K562 (cell line): ENCODE results near the gene PEX5L.

Experiments used
- EGR1 ChIP-seq: fragments of 450-650 bp; conservative IDR thresholded peaks from 2 replicates; pipeline ENCODE4 v1.6.1; 2017; ENCODE audit warnings: mild to moderate bottlenecking
- GATAD2B ChIP-seq: fragments of 450-650 bp; IDR thresholded peaks from 2 replicates; pipeline ENCODE4 v1.6.1; 2017; ENCODE audit warnings: mild to moderate bottlenecking, borderline replicate concordance
- MAFK ChIP-seq: IDR thresholded peaks from 2 replicates; pipeline ENCODE4 v1.6.1; 2011; ENCODE audit warnings: low read length, improper control_type of control experiment
- TCF7 ChIP-seq: sonication (generic); IDR thresholded peaks from 2 replicates; pipeline ENCODE4 v1.6.1; 2016; ENCODE audit warnings: antibody characterized with exemption, borderline replicate concordance
- TF ChIP-seq, protein P1 (sequence below): sonication (generic); formaldehyde crosslinking; IDR thresholded peaks from 2 replicates; pipeline ENCODE4 v1.8.0; 2022; ENCODE audit warnings: mild to moderate bottlenecking, missing genetic modification reagents

DNA sequence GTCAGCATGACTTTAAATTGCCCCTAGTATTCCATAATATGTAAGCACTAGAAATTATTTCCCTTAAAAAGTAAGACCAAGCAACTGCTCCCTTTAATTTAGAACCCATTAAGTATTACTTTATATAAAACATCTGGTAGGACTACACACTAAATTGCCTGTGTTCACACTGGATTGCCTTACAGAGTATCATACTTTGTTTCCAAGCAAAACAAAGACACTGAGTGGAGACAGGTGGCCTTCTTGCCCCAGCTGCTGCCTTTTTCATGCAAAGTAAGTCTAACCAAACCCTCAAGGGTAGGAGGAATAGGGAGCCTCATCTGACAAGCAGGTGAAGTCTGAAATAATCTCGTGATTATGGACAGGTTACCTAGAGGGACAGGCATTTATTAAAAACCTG is 87.3 kb downstream of the PEX5L start:
- TF ChIP-seq EGR1 (no peak), GATAD2B (no peak), TCF7 (no peak), MAFK (no peak)
- TF ChIP-seq, protein P1, sequence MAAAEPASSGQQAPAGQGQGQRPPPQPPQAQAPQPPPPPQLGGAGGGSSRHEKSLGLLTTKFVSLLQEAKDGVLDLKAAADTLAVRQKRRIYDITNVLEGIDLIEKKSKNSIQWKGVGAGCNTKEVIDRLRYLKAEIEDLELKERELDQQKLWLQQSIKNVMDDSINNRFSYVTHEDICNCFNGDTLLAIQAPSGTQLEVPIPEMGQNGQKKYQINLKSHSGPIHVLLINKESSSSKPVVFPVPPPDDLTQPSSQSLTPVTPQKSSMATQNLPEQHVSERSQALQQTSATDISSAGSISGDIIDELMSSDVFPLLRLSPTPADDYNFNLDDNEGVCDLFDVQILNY (CRISPR knock-in tag) = no peak
